HL-60 (cell line): Measurements from ENCODE around the gene CD4.
A peak's percentile ranks its signal among the peaks of the same experiment; 100 is the strongest.

Experiments
- DNase-seq, 2 experiments: peaks; one replicate each; pipeline ENCODE4 v3.0.0-alpha.2; 2010 to 2020; ENCODE audit warnings: low read depth in 1 of 2, low spot score in 1 of 2
- H3K27ac ChIP-seq: fragments of 250-450 bp; sonication (Bioruptor Pico); replicated peaks from 2 replicates; pipeline ENCODE4 v1.5.1; 2020; ENCODE audit warnings: mild to moderate bottlenecking, moderate library complexity
- H3K27me3 ChIP-seq: fragments of 250-450 bp; sonication (Bioruptor Pico); 2 replicates; pipeline ENCODE4 v1.5.1; 2021; ENCODE audit warnings: mild to moderate bottlenecking, moderate library complexity; ENCODE audit not compliant: insufficient read depth, poor library complexity, severe bottlenecking
- H3K4me3 ChIP-seq: replicated peaks from 2 replicates; pipeline ENCODE4 v1.5.1; 2011; ENCODE audit warnings: mild to moderate bottlenecking, control low read depth, low read length; ENCODE audit not compliant: insufficient read depth
- CTCF ChIP-seq: IDR thresholded peaks from one replicate; pipeline ENCODE4 v1.5.1; 2011; ENCODE audit warnings: low read length, control low read depth, inconsistent platforms; ENCODE audit not compliant: insufficient read depth
- GABPA ChIP-seq: IDR thresholded peaks from 2 replicates; pipeline ENCODE4 v1.6.1; 2012; ENCODE audit warnings: low read depth
- REST ChIP-seq: IDR thresholded peaks from 2 replicates; pipeline ENCODE4 v1.6.1; 2012; ENCODE audit warnings: low read depth; ENCODE audit not compliant: insufficient replicate concordance
- SPI1 ChIP-seq: IDR thresholded peaks from 2 replicates; pipeline ENCODE4 v1.6.1; 2012; ENCODE audit warnings: low read depth, mild to moderate bottlenecking, borderline replicate concordance

Gene CD4

GRCh38 chr12:6764011-6764828 is 25.1 kb upstream of the CD4 start:
- Histone ChIP-seq H3K27ac (no peak overlapping the region), H3K4me3 (no peak overlapping the region), H3K27me3 (peaks cover 42% of the 10 kb centered on the region)
- TF ChIP-seq GABPA = no peak
- no peak for TF ChIP-seq REST
- TF ChIP-seq SPI1 = no peak
- TF ChIP-seq CTCF = no peak
- DNase-seq = peak in 1 of 2 experiments; percentile 54

- Histone ChIP-seq H3K27me3 (peaks cover 44% of the 10 kb centered on the region), H3K4me3 (no peak overlapping the region), H3K27ac (no peak overlapping the region)
Measured at GRCh38 chr12:6765048-6765633, 24.2 kb upstream of the CD4 start.

More at GRCh38 chr12:6765048-6765633, 24.2 kb upstream of the CD4 start:
- DNase-seq = no peak
- TF ChIP-seq CTCF = no peak
- TF ChIP-seq REST = no peak
